Cardiac muscle cell (in vitro differentiated cells and primary cell): ENCODE results near the gene ATP6V1B1. TPM values are rescaled to one million over a fixed set of nuclear protein-coding genes. Genes with fewer than 3 reads are reported as not detected.

Experiments used
- DNase-seq, 2 donors: peaks; one replicate each; pipeline versions ENCODE4 v3.0.0 to v3.0.0-alpha.2; 2010 to 2017; ENCODE audit warnings: low read depth in 1 of 2, low spot score in 1 of 2
- H3K27ac ChIP-seq: fragments of 200-600 bp; sonication (generic); 2 replicates; pipeline ENCODE4 v1.5.1; 2016
- H3K27me3 ChIP-seq: fragments of 200-600 bp; sonication (generic); 2 replicates; pipeline ENCODE4 v1.6.0; 2016; ENCODE audit warnings: control low read depth
- H3K36me3 ChIP-seq: fragments of 200-600 bp; sonication (generic); 2 replicates; pipeline ENCODE4 v1.5.1; 2016; ENCODE audit warnings: control low read depth
- H3K4me1 ChIP-seq: fragments of 200-600 bp; sonication (generic); 2 replicates; pipeline ENCODE4 v1.8.1; 2017; ENCODE audit warnings: low read depth, mild to moderate bottlenecking, mixed run types
- H3K4me3 ChIP-seq: fragments of 200-600 bp; sonication (generic); 2 replicates; pipeline ENCODE4 v1.5.1; 2016; ENCODE audit warnings: mild to moderate bottlenecking
- H3K9me3 ChIP-seq: fragments of 200-600 bp; sonication (generic); 2 replicates; pipeline ENCODE4 v1.5.1; 2017; ENCODE audit warnings: low read depth, mild to moderate bottlenecking, control low read depth
- polyA plus RNA-seq: library from polyadenylated mRNA; unstranded; fragments of >200 nt; fragmentation: Nextera tagmentation; extraction: Ambion mirVana; gene quantifications from 2 replicates; pipeline ENCODE4 v1.2.1, GENCODE V29; 2016
- total RNA-seq: library from RNA; depleted of rRNA; stranded (reverse); fragments of >200 nt; gene quantifications from 2 replicates; pipeline ENCODE4 v1.2.3, GENCODE V29; 2016
- TF ChIP-seq, protein P1 (sequence below): IDR thresholded peaks from 2 replicates; pipeline ENCODE4 v1.5.1; 2012; ENCODE audit warnings: low read depth, mild to moderate bottlenecking, low read length

ATP6V1B1 gene
- total and polyA plus RNA-seq, 2 experiments from 2014 or later = 3.0 TPM; not detected in 1

DNA sequence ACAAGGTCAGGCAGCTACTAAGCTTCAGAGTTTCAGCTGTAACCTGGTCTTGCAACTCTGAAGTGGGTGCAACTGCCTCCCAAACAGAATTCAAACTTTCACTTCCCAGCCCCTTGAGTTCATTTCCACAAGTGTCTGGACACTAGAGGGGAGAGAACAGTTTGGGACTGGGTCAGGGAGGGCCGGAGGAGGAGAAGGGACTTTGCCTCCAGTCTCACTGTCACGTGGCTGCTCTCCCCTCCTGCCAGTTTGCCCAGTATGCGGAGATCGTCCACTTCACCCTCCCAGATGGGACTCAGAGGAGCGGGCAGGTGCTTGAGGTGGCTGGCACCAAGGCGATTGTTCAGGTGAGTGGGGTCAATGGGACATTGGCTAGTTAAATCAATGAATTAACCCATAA, 22.1 kb downstream of the ATP6V1B1 start:
- no peak overlapping the region for H3K27ac ChIP-seq
- DNase-seq = no peak
- TF ChIP-seq, protein P1, sequence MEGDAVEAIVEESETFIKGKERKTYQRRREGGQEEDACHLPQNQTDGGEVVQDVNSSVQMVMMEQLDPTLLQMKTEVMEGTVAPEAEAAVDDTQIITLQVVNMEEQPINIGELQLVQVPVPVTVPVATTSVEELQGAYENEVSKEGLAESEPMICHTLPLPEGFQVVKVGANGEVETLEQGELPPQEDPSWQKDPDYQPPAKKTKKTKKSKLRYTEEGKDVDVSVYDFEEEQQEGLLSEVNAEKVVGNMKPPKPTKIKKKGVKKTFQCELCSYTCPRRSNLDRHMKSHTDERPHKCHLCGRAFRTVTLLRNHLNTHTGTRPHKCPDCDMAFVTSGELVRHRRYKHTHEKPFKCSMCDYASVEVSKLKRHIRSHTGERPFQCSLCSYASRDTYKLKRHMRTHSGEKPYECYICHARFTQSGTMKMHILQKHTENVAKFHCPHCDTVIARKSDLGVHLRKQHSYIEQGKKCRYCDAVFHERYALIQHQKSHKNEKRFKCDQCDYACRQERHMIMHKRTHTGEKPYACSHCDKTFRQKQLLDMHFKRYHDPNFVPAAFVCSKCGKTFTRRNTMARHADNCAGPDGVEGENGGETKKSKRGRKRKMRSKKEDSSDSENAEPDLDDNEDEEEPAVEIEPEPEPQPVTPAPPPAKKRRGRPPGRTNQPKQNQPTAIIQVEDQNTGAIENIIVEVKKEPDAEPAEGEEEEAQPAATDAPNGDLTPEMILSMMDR = no peak
- no peaks in the 10 kb centered on the region for H3K36me3 ChIP-seq
- H3K4me3 ChIP-seq = no peak overlapping the region
- peaks cover 69% of the 10 kb centered on the region for H3K27me3 ChIP-seq
- no peaks in the 10 kb centered on the region for H3K9me3 ChIP-seq
- no peaks in the 10 kb centered on the region for H3K4me1 ChIP-seq

DNA sequence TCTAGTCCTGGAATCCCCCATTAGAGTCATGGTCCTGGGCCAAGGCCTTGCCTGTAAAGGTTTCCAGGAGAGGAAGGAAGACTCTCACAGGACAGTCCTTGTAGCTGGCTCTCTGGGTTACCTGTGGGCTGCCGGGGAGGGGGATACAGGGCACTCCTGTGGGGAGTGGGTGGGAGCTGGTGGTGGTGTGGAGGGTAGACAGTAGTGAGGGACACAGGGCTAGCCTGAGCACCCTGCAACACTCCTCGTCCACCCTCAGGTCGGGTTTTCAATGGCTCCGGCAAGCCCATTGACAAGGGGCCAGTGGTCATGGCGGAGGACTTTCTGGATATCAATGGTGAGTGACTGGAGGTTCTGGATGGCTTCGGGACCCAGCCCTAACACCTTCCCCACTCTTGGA, 23.1 kb downstream of the ATP6V1B1 start:
- no peak for DNase-seq
- TF ChIP-seq, protein P1 = no peak
- Histone ChIP-seq H3K27ac (no peak overlapping the region), H3K27me3 (peaks cover 69% of the 10 kb centered on the region), H3K4me3 (no peak overlapping the region), H3K4me1 (no peaks in the 10 kb centered on the region), H3K36me3 (no peaks in the 10 kb centered on the region), H3K9me3 (no peaks in the 10 kb centered on the region)

- DNase-seq = no peak
- TF ChIP-seq, protein P1 = no peak
- Histone ChIP-seq H3K4me1 (no peaks in the 10 kb centered on the region), H3K9me3 (no peaks in the 10 kb centered on the region), H3K27ac (no peak overlapping the region), H3K36me3 (no peaks in the 10 kb centered on the region), H3K27me3 (peaks cover 69% of the 10 kb centered on the region), H3K4me3 (no peak overlapping the region)
These were observed 23.6 kb downstream of the ATP6V1B1 start for GRCh38 chr2:70959271-70959761.

DNA sequence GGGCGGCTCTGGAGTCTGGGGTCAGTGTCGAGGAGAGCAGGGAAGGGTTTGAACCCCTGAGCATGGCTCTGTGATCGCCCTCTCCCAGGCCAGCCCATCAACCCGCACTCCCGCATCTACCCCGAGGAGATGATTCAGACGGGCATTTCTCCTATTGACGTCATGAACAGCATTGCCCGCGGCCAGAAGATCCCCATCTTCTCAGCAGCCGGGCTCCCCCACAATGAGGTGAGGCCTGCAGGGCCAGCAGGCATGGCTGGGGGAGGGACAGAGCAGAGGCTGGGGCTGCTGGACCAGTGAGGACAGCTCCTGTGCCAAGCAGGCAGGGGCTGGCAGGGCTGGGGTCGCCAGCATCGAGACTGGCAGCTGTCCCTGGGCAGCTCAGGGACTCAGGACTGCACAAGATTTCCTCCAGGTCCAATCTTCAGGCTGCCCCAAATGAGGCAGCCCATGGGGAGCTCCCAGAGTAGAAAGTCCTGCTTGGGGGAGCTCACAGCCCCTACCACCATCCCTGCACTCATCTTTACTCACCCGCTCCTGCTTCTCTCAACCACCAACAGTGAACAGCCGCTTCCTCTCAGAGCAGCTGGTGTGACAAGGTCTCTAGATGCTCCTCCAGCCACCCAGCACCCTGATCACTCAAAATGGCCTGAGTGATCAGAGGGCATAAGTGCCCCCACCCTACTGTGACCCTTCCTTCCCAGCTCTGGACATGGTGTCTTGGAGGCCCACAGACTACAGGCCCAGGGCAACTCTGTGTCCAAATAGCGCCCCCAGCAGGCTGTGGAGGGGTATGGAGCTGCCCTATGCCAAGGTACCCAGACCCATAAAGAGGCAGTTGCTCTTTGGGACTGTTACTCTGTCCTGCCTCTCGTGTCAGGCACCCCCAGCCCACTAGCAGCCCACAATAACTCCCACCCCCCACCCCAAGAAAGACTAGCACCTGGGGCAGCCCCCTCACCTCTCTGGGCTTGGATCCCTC, 24.4 kb downstream of the ATP6V1B1 start:
- Histone ChIP-seq H3K27me3 (peaks cover 69% of the 10 kb centered on the region), H3K27ac (no peak overlapping the region)
- no peak for DNase-seq

GRCh38 chr2:70960833-70961647, 25.3 kb downstream of the ATP6V1B1 start:
- DNase-seq = peak in 1 of 2 donors; percentile 12
- no peaks in the 10 kb centered on the region for H3K4me1 ChIP-seq
- H3K27me3 ChIP-seq = peaks cover 69% of the 10 kb centered on the region
- H3K9me3 ChIP-seq = no peaks in the 10 kb centered on the region
- TF ChIP-seq, protein P1 = peak; percentile 19
- H3K36me3 ChIP-seq = no peaks in the 10 kb centered on the region
- no peak overlapping the region for H3K27ac ChIP-seq
- no peak overlapping the region for H3K4me3 ChIP-seq

More for the DNA sequence above, 24.4 kb downstream of the ATP6V1B1 start:
- no peaks in the 10 kb centered on the region for H3K9me3 ChIP-seq
- H3K36me3 ChIP-seq = no peaks in the 10 kb centered on the region
- no peaks in the 10 kb centered on the region for H3K4me1 ChIP-seq
- no peak overlapping the region for H3K4me3 ChIP-seq
- TF ChIP-seq, protein P1 = no peak
